ENCODE results near the gene MAGEB6B. TPM values are rescaled to one million over a fixed set of nuclear protein-coding genes. Genes with fewer than 3 reads are reported as not detected.

The MAGEB6B gene, protein sequence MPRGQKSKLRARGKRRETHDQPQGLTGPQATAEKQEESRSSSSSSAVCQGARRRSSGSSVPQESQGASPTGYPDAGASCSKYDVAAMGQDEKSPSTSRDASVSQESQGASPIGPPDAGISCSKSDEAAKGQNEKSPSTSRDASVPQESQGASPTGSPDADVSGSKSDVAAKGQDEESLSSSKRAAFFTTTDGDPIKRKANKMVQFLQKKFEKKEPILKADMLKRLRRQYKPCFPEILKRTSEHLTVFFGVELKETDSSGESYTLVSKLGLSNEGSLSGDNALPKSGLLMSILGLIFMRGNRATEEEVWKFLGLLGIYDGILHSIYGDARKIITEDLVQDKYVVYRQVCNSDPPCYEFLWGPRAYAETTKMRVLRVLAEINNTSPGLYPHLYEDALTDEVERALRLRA
- not detected for total RNA-seq (2021; ENCODE audit: unreplicated experiment)
- polyA plus RNA-seq (2012): not detected in 2 replicates
- not detected for Bru-seq, nascent RNA
- not detected for BruChase-seq, experiment 1, labeled RNA remaining after a 6-hour chase
- not detected for BruChase-seq, experiment 2, labeled RNA remaining after a 2-hour chase
- long read RNA-seq: 0 reads

DNA sequence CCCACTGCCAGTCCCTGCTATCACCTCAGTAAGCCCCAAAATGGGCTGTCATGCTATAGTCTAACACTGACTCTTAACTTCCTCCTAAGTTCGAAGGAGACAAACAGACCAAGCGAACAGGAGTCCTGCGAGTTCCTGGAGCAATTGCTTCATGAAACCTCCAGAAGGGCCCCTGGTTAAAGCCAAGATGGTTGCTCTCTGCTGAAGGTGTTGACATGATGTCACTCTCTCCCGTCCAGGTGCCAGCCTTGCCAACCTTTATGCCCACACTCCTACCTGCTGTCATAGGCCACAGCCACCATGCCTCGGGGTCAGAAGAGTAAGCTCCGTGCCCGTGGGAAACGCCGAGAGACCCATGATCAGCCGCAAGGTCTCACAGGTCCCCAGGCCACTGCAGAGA, at the start of gene MAGEB6B:
MAGEB6B (plus strand) TSS at position 301 of the 400 bp plus-strand sequence; CDS start at position 301, 0 bp downstream.
- Histone ChIP-seq H3K9me3 (ENCODE audit: control insufficient read depth in 1 of 2, insufficient read depth in 1 of 2, low read depth in 1 of 2, low read length in 2 of 2) (no peaks in the 10 kb centered on the region), H3K27ac (ENCODE audit: low read depth, low read length) (no peak within 1 kb of the TSS), H3K79me2 (ENCODE audit: insufficient read depth, low read length) (no peaks in the 10 kb centered on the region), H3K4me1 (ENCODE audit: control insufficient read depth in 1 of 2, insufficient read depth in 2 of 2, low read length in 2 of 2) (no peaks in the 10 kb centered on the region), H3K9me2 (ENCODE audit: insufficient read depth) (no peaks in the 10 kb centered on the region), H3K9ac (ENCODE audit: low read length) (no peak within 1 kb of the TSS), H2AFZ (ENCODE audit: low read depth, low read length, poor library complexity, severe bottlenecking) (no peak within 1 kb of the TSS), H3K36me3 (ENCODE audit: control insufficient read depth in 1 of 2, insufficient read depth in 2 of 2, low read length in 2 of 2) (no peaks in the 10 kb centered on the region), H3K4me3 (replicated peaks in 1 of 2; ENCODE audit: low read depth in 1 of 2, low read length in 2 of 2) (no peak within 1 kb of the TSS), H4K20me1 (ENCODE audit: insufficient read depth) (no peaks in the 10 kb centered on the region), H3K4me2 (ENCODE audit: low read length) (no peak within 1 kb of the TSS), H3K27me3 (ENCODE audit: insufficient read depth, low read length) (no peaks in the 10 kb centered on the region)
- ChIA-PET CTCF (no interaction called here), RAD21 (ENCODE audit: low non-redundant PET in 1 of 2, low total read pairs in 2 of 2, uncharacterized antibody in 2 of 2, unreplicated experiment in 2 of 2) (no interaction called here), POLR2A (no interaction called here)
- DNase-seq (ENCODE audit: low read depth, low spot score) (no peak), ATAC-seq (no peak)
- intact Hi-C loops (cut with micrococcal nuclease): no loop called here
- no TSS peak for BruUV-seq (replicated peaks)
- no peak for TF ChIP-seq EZH2 (IDR thresholded peaks at IDR 0.05)
- no peak for TF ChIP-seq ZNF274 (IDR thresholded peaks at IDR 0.05; ENCODE audit: low read depth, low read length)
- no peak for TF ChIP-seq CEBPB (IDR thresholded peaks at IDR 0.05; ENCODE audit: low read depth)

DNA sequence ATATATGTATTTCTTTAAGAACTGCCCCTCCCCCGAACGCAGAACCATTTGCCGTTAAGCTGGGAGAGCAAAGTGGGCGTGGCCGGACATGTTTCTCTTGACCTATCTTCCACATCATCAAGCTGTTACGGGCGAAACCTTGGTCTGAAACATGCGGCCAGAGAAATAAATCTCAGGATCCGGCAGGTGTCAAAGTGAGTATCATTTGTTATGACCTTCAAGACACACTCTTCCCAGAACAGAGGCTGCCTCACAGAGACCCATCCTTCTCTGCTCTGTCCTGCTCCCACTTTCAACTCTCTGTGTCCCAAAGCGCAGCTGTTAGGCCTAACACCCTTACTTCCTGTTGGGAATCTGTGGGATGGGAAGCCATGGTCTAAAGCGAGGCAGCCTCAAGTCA, 22.1 kb upstream of the MAGEB6B start, which contains the start of gene MAGEB18:
MAGEB18 (plus strand) TSS at position 70 of the 400 bp plus-strand sequence. CDS start 643 bp downstream, outside the sequence.
- no peaks in the 10 kb centered on the region for H3K9me2 ChIP-seq (ENCODE audit: insufficient read depth)
- POLR2A ChIA-PET: no interaction called here
- CTCF ChIA-PET: no interaction called here
- ATAC-seq (no peak), DNase-seq (ENCODE audit: low read depth, low spot score) (no peak)
- H3K4me2 ChIP-seq (ENCODE audit: low read length): no peak within 1 kb of the TSS
- no TSS peak for BruUV-seq (replicated peaks)
- H3K9ac ChIP-seq (ENCODE audit: low read length): no peak within 1 kb of the TSS
- intact Hi-C loops (cut with micrococcal nuclease): no loop called here
- no peaks in the 10 kb centered on the region for H3K4me1 ChIP-seq (ENCODE audit: control insufficient read depth in 1 of 2, insufficient read depth in 2 of 2, low read length in 2 of 2)
- H2AFZ ChIP-seq (ENCODE audit: low read depth, low read length, poor library complexity, severe bottlenecking): no peak within 1 kb of the TSS
- H3K36me3 ChIP-seq (ENCODE audit: control insufficient read depth in 1 of 2, insufficient read depth in 2 of 2, low read length in 2 of 2): no peaks in the 10 kb centered on the region
- no peaks in the 10 kb centered on the region for H3K9me3 ChIP-seq (ENCODE audit: control insufficient read depth in 1 of 2, insufficient read depth in 1 of 2, low read depth in 1 of 2, low read length in 2 of 2)
- TF ChIP-seq ZNF274 (IDR thresholded peaks at IDR 0.05; ENCODE audit: low read depth, low read length): no peak
- TF ChIP-seq, protein P1, sequence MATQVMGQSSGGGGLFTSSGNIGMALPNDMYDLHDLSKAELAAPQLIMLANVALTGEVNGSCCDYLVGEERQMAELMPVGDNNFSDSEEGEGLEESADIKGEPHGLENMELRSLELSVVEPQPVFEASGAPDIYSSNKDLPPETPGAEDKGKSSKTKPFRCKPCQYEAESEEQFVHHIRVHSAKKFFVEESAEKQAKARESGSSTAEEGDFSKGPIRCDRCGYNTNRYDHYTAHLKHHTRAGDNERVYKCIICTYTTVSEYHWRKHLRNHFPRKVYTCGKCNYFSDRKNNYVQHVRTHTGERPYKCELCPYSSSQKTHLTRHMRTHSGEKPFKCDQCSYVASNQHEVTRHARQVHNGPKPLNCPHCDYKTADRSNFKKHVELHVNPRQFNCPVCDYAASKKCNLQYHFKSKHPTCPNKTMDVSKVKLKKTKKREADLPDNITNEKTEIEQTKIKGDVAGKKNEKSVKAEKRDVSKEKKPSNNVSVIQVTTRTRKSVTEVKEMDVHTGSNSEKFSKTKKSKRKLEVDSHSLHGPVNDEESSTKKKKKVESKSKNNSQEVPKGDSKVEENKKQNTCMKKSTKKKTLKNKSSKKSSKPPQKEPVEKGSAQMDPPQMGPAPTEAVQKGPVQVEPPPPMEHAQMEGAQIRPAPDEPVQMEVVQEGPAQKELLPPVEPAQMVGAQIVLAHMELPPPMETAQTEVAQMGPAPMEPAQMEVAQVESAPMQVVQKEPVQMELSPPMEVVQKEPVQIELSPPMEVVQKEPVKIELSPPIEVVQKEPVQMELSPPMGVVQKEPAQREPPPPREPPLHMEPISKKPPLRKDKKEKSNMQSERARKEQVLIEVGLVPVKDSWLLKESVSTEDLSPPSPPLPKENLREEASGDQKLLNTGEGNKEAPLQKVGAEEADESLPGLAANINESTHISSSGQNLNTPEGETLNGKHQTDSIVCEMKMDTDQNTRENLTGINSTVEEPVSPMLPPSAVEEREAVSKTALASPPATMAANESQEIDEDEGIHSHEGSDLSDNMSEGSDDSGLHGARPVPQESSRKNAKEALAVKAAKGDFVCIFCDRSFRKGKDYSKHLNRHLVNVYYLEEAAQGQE (IDR thresholded peaks at IDR 0.05; ENCODE audit: low read depth): no peak
- no peak for TF ChIP-seq SRF (IDR thresholded peaks at IDR 0.05; ENCODE audit: low read depth)
- no peaks in the 10 kb centered on the region for H3K79me2 ChIP-seq (ENCODE audit: insufficient read depth, low read length)
- no peak within 1 kb of the TSS for H3K27ac ChIP-seq (ENCODE audit: low read depth, low read length)
- RAD21 ChIA-PET (ENCODE audit: low non-redundant PET in 1 of 2, low total read pairs in 2 of 2, uncharacterized antibody in 2 of 2, unreplicated experiment in 2 of 2): no interaction called here
- H3K27me3 ChIP-seq (ENCODE audit: insufficient read depth, low read length): no peaks in the 10 kb centered on the region
- no peaks in the 10 kb centered on the region for H4K20me1 ChIP-seq (ENCODE audit: insufficient read depth)
- H3K4me3 ChIP-seq (replicated peaks in 1 of 2; ENCODE audit: low read depth in 1 of 2, low read length in 2 of 2): no peak within 1 kb of the TSS

Measured in HCT116 (cell line).